ENCODE measurements around the gene PRKACA.

PRKACA gene

DNA sequence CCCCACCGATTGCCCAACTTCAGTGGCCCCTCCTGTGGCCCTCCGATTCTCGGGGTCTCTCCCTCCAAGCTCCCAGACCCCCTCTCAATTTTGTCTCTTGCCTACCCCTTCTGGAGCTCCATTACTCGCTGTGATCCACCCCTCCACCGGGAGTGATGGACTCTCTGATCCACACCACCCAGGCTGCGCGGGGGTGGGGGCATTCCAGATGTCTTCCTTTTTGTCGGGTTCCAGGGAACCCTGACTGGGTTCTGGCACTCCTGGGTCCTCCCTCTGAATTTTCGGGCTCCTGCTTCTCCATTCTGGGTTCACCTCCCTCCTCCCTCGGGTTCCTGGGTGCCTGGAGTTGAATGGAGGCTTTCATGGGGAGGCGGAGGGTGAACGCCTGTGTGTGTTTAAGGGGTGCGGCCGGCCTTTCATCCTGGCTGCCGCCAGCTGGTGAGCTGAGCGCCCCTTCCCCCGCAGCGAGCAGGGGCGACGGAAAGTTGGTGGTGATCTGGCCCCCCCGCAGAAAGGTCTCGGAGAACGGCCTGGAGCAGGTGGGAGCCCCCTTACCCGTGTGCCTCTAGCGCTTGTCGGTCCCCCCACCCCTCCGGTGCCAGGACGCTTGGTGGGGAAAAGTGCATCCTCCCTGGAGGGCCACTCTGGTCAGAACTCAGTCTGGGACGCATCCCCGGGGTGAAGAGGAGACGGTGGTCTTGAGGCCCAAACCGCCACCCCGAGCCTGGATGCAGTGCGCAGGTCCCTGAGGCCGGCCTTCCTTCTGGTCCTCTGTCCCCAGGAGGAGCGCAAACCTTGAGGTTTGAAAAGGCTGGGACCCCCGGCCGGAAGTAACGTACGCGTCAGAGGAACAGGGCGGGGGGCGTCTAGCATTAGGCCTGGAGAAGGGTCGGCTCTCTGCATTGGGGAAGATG lies 43.4 kb downstream of the PRKACA start:
- TF ChIP-seq GABPA (IDR thresholded peaks at IDR 0.05; ENCODE audit: low read depth) (no peak), CTCF (IDR thresholded peaks at IDR 0.05; ENCODE audit: insufficient read depth, low read length) (no peak), SPI1 (IDR thresholded peaks at IDR 0.05; ENCODE audit: borderline replicate concordance, low read depth) (no peak), POLR2AphosphoS5 (IDR thresholded peaks at IDR 0.05; ENCODE audit: low read depth) (no peak)
- TF ChIP-seq, protein P1, sequence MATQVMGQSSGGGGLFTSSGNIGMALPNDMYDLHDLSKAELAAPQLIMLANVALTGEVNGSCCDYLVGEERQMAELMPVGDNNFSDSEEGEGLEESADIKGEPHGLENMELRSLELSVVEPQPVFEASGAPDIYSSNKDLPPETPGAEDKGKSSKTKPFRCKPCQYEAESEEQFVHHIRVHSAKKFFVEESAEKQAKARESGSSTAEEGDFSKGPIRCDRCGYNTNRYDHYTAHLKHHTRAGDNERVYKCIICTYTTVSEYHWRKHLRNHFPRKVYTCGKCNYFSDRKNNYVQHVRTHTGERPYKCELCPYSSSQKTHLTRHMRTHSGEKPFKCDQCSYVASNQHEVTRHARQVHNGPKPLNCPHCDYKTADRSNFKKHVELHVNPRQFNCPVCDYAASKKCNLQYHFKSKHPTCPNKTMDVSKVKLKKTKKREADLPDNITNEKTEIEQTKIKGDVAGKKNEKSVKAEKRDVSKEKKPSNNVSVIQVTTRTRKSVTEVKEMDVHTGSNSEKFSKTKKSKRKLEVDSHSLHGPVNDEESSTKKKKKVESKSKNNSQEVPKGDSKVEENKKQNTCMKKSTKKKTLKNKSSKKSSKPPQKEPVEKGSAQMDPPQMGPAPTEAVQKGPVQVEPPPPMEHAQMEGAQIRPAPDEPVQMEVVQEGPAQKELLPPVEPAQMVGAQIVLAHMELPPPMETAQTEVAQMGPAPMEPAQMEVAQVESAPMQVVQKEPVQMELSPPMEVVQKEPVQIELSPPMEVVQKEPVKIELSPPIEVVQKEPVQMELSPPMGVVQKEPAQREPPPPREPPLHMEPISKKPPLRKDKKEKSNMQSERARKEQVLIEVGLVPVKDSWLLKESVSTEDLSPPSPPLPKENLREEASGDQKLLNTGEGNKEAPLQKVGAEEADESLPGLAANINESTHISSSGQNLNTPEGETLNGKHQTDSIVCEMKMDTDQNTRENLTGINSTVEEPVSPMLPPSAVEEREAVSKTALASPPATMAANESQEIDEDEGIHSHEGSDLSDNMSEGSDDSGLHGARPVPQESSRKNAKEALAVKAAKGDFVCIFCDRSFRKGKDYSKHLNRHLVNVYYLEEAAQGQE (IDR thresholded peaks at IDR 0.05; ENCODE audit: insufficient replicate concordance, low read depth) = no peak
- Histone ChIP-seq H3K27ac (replicated peaks) (peak overlapping the region; percentile 31), H3K27me3 (ENCODE audit: insufficient read depth, poor library complexity, severe bottlenecking) (peaks cover 2% of the 10 kb centered on the region), H3K4me3 (replicated peaks; ENCODE audit: insufficient read depth, low read length) (peak overlapping the region; percentile 38)
- no peak for DNase-seq (ENCODE audit: low read depth in 1 of 2, low spot score in 1 of 2)

- H3K27ac ChIP-seq (replicated peaks) = peak overlapping the region; percentile 31
- TF ChIP-seq, protein P1 (IDR thresholded peaks at IDR 0.05; ENCODE audit: insufficient replicate concordance, low read depth) = no peak
- TF ChIP-seq SPI1 (IDR thresholded peaks at IDR 0.05; ENCODE audit: borderline replicate concordance, low read depth) (0 out of 2 replicates have a peak, but pooled peaks have one; percentile 8), CTCF (IDR thresholded peaks at IDR 0.05; ENCODE audit: insufficient read depth, low read length) (peak; percentile 28)
- DNase-seq (ENCODE audit: low read depth in 1 of 2, low spot score in 1 of 2) = peak in 1 of 2 experiments; percentile 77
Observed at GRCh38 chr19:14073261-14073924, 44.2 kb downstream of the PRKACA start.

GRCh38 chr19:14072535-14073260 lies 44.9 kb downstream of the PRKACA start, which contains the start of gene MISP3:
Gene MISP3 (plus strand): TSS chr19:14072786. CDS start chr19:14073310, 524 bp downstream.
- Histone ChIP-seq H3K4me3 (replicated peaks; ENCODE audit: insufficient read depth, low read length) (peak within 1 kb of the TSS; percentile 43), H3K27me3 (ENCODE audit: insufficient read depth, poor library complexity, severe bottlenecking) (peaks cover 2% of the 10 kb centered on the region), H3K27ac (replicated peaks) (peak within 1 kb of the TSS; percentile 31)
- no peak for TF ChIP-seq POLR2AphosphoS5 (IDR thresholded peaks at IDR 0.05; ENCODE audit: low read depth)
- TF ChIP-seq CTCF (IDR thresholded peaks at IDR 0.05; ENCODE audit: insufficient read depth, low read length) = no peak
- TF ChIP-seq SPI1 (IDR thresholded peaks at IDR 0.05; ENCODE audit: borderline replicate concordance, low read depth) = no peak
- no peak for TF ChIP-seq GABPA (IDR thresholded peaks at IDR 0.05; ENCODE audit: low read depth)
- TF ChIP-seq, protein P1 (IDR thresholded peaks at IDR 0.05; ENCODE audit: insufficient replicate concordance, low read depth) = no peak
- DNase-seq (ENCODE audit: low read depth in 1 of 2, low spot score in 1 of 2) = no peak

More at GRCh38 chr19:14073261-14073924, 44.2 kb downstream of the PRKACA start:
- H3K27me3 ChIP-seq (ENCODE audit: insufficient read depth, poor library complexity, severe bottlenecking) = peaks cover 2% of the 10 kb centered on the region
- peak overlapping the region; percentile 43 for H3K4me3 ChIP-seq (replicated peaks; ENCODE audit: insufficient read depth, low read length)

Data from HL-60 (cell line).